ENCODE data around the gene MRPS27. TPM values are rescaled to one million over a fixed set of nuclear protein-coding genes. Genes with fewer than 3 reads are reported as not detected.
"Not testable (repeated sequence)": the region's sequence is repeated elsewhere in the genome, so short reads cannot be mapped to it uniquely, and the experiment has no call there.

MRPS27 gene
- polyA plus RNA-seq, 3 donors: 63.0 to 75.3 (median 64.7) TPM

- no peak for DNase-seq (ENCODE audit: extremely low read depth in 1 of 11, low read depth in 9 of 11, low spot score in 4 of 11)
Measured at GRCh38 chr5:72298711-72299110, 21.3 kb downstream of the MRPS27 start.

GRCh38 chr5:72298136-72298535 lies 21.9 kb downstream of the MRPS27 start:
- not testable (repeated sequence) for DNase-seq (ENCODE audit: extremely low read depth in 1 of 11, low read depth in 9 of 11, low spot score in 4 of 11)

DNA sequence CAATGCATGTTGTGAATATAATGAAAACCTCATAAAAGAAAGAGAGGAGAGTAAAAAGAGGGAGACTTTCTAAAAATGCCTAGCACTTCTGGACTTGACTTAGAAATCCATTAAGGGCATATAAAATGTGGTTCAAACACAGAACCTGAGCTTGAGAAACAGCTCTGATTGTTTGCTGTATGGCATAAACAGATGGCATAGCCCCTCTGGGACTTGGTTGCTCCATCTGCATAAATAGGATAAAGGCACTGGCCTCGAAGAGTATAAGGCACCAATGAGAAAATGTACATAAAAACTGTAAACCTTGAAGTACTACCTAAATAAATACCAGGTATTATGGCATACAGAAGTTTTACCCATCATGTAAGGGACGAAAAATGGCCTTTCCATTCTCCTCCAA lies 23.8 kb downstream of the MRPS27 start:
- no peak for DNase-seq (ENCODE audit: extremely low read depth in 1 of 11, low read depth in 9 of 11, low spot score in 4 of 11)

DNA sequence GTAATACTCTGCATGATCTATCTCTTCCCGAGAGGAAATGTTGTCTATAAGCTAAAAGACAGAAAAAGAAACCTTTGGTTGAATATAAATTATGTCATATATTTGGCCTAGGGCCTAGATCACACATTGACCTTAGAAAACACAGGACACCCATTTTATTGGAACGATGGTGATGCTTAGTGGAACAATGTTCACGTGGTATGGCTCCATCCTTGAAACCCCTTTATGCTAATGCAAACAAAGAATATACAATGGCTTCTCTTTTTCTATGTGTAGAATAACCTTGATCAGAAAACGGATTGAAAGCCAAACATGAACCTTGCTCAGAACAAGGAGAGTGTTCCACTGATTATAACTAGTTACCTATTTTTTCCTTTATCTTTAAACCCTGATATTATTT lies 24.5 kb downstream of the MRPS27 start:
- DNase-seq (ENCODE audit: extremely low read depth in 1 of 11, low read depth in 9 of 11, low spot score in 4 of 11): no peak

DNA sequence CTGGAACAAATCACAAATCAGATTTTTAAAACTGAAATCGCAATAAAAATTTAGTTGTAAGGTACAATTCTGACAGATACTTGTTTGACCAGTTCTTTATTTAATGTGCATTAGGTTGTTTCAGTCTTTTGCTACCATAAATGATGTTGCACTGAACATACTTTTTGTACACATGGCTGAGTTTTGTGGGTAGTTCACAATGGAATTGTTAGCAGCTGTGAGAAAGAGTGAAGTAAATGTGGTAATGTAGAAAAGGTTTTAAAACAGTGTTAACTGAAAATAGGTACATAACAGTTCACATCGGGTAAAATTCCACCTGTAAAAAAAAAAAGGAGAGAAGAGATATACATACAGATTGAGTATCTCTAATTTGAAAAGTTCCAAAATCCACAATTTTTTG lies 25.6 kb downstream of the MRPS27 start:
- no peak for DNase-seq (ENCODE audit: extremely low read depth in 1 of 11, low read depth in 9 of 11, low spot score in 4 of 11)

GRCh38 chr5:72293495-72294055 lies 26.5 kb downstream of the MRPS27 start:
- no peak for DNase-seq (ENCODE audit: extremely low read depth in 1 of 11, low read depth in 9 of 11, low spot score in 4 of 11)

DNA sequence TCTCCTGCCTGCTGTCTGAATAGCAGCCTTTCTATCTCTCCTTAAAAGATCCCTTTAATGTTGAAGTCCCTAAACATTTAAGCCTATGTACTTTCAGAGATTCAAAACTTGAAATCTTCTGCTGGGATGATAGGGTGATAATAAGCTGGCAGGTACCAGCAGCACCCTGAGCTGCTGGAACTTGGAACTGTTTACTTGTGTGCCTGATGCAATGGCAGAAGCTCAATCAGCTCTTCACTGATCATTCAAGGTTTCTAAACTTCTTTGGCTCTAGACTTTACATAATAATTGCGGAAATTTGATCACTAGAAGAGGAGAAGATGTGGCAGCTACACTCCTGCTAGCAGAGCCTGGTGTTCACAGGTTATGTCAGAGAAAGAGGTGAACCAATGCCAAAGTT lies 27.6 kb downstream of the MRPS27 start:
- DNase-seq (ENCODE audit: extremely low read depth in 1 of 11, low read depth in 9 of 11, low spot score in 4 of 11): no peak

DNA sequence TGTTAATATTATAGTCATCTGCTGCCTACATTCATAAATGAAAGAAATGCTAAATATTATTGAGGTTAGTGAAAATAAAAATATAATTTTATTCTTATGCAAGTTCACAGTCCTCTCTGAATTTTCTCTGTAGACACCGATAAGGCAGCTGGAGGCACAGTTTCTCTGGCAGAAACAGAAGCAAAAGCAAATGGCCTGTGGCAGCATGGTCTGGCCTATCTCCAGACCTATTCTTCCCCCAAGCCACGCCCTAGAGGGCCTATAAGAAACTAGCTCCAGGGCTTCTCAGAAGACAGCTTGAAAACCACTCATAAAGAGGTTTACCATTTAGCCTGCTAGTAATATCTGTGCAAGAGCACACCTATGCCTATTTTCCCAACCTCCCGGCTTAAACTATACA lies 28.4 kb downstream of the MRPS27 start:
- DNase-seq (ENCODE audit: extremely low read depth in 1 of 11, low read depth in 9 of 11, low spot score in 4 of 11): no peak

DNA sequence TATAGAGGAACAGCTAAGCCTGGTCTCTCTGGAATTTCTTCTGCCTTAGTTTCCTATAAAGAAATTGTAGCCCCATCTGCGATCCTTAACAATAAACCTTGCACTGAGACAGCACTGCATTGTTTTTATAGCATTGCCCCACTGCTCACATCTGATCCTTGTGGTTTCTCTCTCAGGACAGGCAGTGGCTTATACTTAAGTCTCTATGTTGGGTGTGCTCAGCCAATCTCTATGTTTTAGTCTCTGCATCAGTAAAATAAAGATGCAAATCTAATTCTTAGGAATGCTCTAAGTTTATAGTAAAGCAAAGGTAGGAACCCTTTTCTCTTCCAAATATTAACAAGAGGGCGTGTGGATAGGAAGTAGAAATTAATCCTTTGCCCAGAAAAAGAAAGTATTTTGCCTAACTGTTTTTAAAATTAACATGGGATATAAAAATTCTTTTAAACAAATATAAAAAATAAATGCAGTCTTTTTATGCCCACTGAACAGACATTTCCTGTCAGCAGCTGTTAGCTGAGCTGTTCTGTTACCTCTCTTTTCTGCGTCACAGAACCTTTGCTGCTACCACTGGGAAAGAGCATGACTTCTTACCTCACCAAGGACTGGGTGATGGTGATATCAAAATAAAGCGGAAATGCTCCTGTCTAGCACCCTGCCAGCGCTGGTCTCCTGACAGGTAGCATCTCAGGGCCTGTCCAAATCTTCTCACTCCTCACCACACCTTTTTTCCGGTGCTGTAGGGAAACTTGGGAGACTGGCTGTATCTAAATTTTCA lies 29.5 kb downstream of the MRPS27 start:
- no peak for DNase-seq (ENCODE audit: extremely low read depth in 1 of 11, low read depth in 9 of 11, low spot score in 4 of 11)

- no peak for DNase-seq (ENCODE audit: extremely low read depth in 1 of 11, low read depth in 9 of 11, low spot score in 4 of 11)
Measured at GRCh38 chr5:72288924-72289323, 31.1 kb downstream of the MRPS27 start.

DNA sequence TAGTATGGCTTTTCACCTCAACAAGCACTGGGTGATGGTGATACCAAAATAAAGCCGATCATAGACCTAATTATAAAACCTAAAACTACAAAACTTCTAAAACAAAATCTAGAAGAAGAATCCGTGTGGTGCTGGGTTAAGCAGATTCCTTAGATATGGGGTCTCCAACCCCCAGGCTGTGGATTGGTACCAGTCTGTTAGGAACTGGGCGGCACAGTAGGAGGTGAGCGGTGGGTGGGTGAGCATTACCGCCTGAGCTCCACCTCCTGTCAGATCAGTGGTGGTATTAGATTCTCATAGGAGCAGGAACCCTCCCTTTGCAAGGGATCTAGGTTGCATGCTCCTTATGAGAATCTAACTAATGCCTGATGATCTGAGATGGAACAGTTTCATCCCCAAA lies 33.2 kb downstream of the MRPS27 start:
- DNase-seq (ENCODE audit: extremely low read depth in 1 of 11, low read depth in 9 of 11, low spot score in 4 of 11): no peak

GRCh38 chr5:72285424-72285821 lies 34.6 kb downstream of the MRPS27 start:
- no peak for DNase-seq (ENCODE audit: extremely low read depth in 1 of 11, low read depth in 9 of 11, low spot score in 4 of 11)

DNA sequence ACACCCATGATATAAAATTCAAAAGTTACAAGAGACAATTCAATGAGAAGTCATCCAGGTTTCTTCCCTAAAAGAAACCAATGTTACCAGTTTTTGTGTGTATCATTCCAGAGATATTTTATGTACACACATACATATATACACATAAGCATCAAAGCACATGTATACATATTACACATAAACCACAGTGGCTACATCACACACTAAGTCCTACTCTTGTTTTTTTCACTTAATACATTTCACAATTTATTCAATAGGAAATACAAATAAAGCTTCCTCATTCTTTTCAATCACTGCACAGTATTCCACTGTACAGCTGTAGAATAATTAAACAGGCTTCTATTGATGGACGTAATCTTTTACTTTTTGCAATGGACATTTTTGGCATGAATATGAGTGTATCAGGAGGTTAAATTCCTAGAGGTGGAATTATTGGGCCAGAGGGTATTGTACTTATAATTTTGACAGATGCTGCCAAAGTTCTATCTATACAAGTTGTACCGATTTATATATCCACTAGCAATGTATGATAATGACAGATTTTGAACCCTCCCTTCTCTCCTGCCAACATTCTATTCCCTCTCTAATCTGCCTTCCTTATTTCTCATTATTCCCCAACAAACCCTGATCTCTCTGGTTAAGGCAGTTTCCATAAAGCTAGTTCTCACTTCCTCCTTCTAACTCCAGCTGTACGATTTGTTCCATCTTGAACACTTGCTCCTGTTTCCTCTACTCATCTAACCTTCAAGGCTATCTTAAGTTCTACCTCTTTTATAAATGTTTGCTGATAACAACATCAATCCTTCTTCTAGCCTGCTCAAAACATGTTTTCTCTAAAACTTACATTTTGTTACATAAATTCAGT lies 35.2 kb downstream of the MRPS27 start:
- DNase-seq (ENCODE audit: extremely low read depth in 1 of 11, low read depth in 9 of 11, low spot score in 4 of 11): no peak

- DNase-seq (ENCODE audit: extremely low read depth in 1 of 11, low read depth in 9 of 11, low spot score in 4 of 11): no peak
Measured at GRCh38 chr5:72283358-72283757, 36.7 kb downstream of the MRPS27 start.

GRCh38 chr5:72282878-72283277 lies 37.2 kb downstream of the MRPS27 start:
- no peak for DNase-seq (ENCODE audit: extremely low read depth in 1 of 11, low read depth in 9 of 11, low spot score in 4 of 11)

GRCh38 chr5:72281764-72282499 lies 38.1 kb downstream of the MRPS27 start:
- DNase-seq (ENCODE audit: extremely low read depth in 1 of 11, low read depth in 9 of 11, low spot score in 4 of 11): peak; percentile 16 to 59 (median 39)

GRCh38 chr5:72281430-72281763 lies 38.6 kb downstream of the MRPS27 start:
- no peak for DNase-seq (ENCODE audit: extremely low read depth in 1 of 11, low read depth in 9 of 11, low spot score in 4 of 11)

- no peak for DNase-seq (ENCODE audit: extremely low read depth in 1 of 11, low read depth in 9 of 11, low spot score in 4 of 11)
Measured at GRCh38 chr5:72280581-72281069, 39.4 kb downstream of the MRPS27 start.

GRCh38 chr5:72276219-72276752 lies 43.8 kb downstream of the MRPS27 start:
- no peak for DNase-seq (ENCODE audit: extremely low read depth in 1 of 11, low read depth in 9 of 11, low spot score in 4 of 11)

Data from renal cortex interstitium (tissue), 11 donors.